ENCODE measurements around the gene DNAH1.
"Not testable (repeated sequence)": the region's sequence is repeated elsewhere in the genome, so short reads cannot be mapped to it uniquely, and the experiment has no call there.

Gene DNAH1

GRCh38 chr3:52338131-52338530, 22.0 kb downstream of the DNAH1 start:
- DNase-seq (ENCODE audit: low spot score) = not testable (repeated sequence)

GRCh38 chr3:52339612-52340011, 23.5 kb downstream of the DNAH1 start:
- DNase-seq (ENCODE audit: low spot score) = peak; percentile 88

GRCh38 chr3:52341123-52341522, 25.0 kb downstream of the DNAH1 start:
- DNase-seq (ENCODE audit: low spot score) = no peak

GRCh38 chr3:52343946-52344600, 28.0 kb downstream of the DNAH1 start:
- DNase-seq (ENCODE audit: low spot score) = no peak

- DNase-seq (ENCODE audit: low spot score) = no peak
Observed at GRCh38 chr3:52345521-52346109, 29.5 kb downstream of the DNAH1 start.

GRCh38 chr3:52346623-52347530, 30.8 kb downstream of the DNAH1 start:
- no peak for DNase-seq (ENCODE audit: low spot score)

GRCh38 chr3:52347716-52348635, 31.9 kb downstream of the DNAH1 start:
- DNase-seq (ENCODE audit: low spot score) = no peak

GRCh38 chr3:52349131-52349530, 33.0 kb downstream of the DNAH1 start:
- DNase-seq (ENCODE audit: low spot score) = no peak

GRCh38 chr3:52349611-52350395, 33.7 kb downstream of the DNAH1 start:
- no peak for DNase-seq (ENCODE audit: low spot score)

- no peak for DNase-seq (ENCODE audit: low spot score)
Observed at GRCh38 chr3:52350416-52350815, 34.3 kb downstream of the DNAH1 start.

- no peak for DNase-seq (ENCODE audit: low spot score)
Observed at GRCh38 chr3:52350981-52351761, 35.1 kb downstream of the DNAH1 start.

GRCh38 chr3:52351762-52352368, 35.7 kb downstream of the DNAH1 start:
- no peak for DNase-seq (ENCODE audit: low spot score)

- DNase-seq (ENCODE audit: low spot score) = no peak
Observed at GRCh38 chr3:52352566-52352965, 36.4 kb downstream of the DNAH1 start.

- DNase-seq (ENCODE audit: low spot score) = no peak
Observed at GRCh38 chr3:52353291-52353855, 37.3 kb downstream of the DNAH1 start.

GRCh38 chr3:52354676-52355075, 38.6 kb downstream of the DNAH1 start:
- no peak for DNase-seq (ENCODE audit: low spot score)

- no peak for DNase-seq (ENCODE audit: low spot score)
Observed at GRCh38 chr3:52355526-52355925, 39.4 kb downstream of the DNAH1 start.

- DNase-seq (ENCODE audit: low spot score) = no peak
Observed at GRCh38 chr3:52356126-52356525, 40.0 kb downstream of the DNAH1 start.

GRCh38 chr3:52357151-52358080, 41.3 kb downstream of the DNAH1 start:
- no peak for DNase-seq (ENCODE audit: low spot score)
